GM12874 (cell line): Measurements from ENCODE around the gene TNFSF8.

ENCODE experiments used
- CTCF ChIP-seq: IDR thresholded peaks from 2 replicates; pipeline ENCODE4 v1.5.1; 2011; ENCODE audit warnings: low read depth, mild to moderate bottlenecking, control low read depth, low read length, moderate library complexity; ENCODE audit not compliant: insufficient read depth

Gene TNFSF8

GRCh38 chr9:114887963-114888362, 42.4 kb downstream of the TNFSF8 start:
- TF ChIP-seq CTCF = no peak

GRCh38 chr9:114884787-114885452, 45.5 kb downstream of the TNFSF8 start:
- no peak for TF ChIP-seq CTCF

GRCh38 chr9:114883709-114884108, 46.7 kb downstream of the TNFSF8 start:
- no peak for TF ChIP-seq CTCF

- TF ChIP-seq CTCF = no peak
Observed at GRCh38 chr9:114880291-114880745, 50.1 kb downstream of the TNFSF8 start.

DNA sequence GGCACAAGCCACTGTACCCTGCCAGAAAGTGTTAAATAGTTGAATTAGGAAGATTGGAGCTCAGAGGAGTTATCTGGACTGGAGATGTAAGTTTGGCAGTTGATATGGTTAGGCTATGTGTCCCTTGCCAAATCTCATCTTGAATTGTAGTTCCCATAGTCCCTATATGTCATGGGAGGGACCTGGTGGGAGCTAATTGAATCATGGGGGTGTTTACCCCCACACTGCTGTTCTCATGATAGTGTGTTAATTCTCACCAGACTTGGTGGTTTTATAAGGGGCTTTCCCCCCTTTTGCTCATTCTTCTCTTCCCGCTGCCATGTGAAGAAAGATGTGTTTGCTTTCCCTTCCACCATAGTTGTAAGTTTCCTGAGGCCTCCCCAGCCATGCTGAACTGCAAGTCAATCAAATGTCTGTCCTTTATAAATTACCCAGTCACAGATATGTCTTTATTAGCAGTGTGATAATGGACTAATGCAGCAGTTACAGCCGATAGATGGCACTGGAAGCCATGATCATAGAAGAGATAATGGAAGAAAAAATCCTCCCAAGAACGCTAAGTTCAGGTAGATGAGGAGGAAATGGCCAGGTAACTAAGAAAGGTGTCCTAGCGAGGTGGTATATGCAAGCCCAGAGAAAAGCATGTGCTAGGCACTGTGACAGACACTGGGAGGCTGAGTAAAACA, 51.4 kb downstream of the TNFSF8 start:
- TF ChIP-seq CTCF = no peak

GRCh38 chr9:114869845-114870244, 60.5 kb downstream of the TNFSF8 start:
- no peak for TF ChIP-seq CTCF

DNA sequence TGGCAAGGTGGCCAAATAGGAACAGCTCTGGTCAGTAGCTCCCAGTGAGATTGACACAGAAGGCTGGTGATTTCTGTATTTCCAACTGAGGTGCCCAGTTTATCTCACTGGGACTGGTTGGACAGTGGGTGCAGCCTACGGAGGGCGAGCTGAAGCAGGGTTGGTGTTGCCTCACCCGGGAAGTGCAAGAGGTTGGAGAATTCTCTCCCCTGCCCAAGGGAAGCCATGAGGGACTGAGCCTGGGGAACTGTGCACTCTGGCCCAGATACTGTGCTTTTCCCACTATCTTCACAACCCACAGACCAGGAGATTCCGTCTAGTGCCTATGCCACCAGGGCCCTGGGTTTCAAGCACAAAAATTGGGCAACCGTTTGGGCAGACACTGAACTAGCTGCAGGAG, 61.0 kb downstream of the TNFSF8 start:
- TF ChIP-seq CTCF = no peak
